NCI-H510A (cell line): Measurements from ENCODE around the gene SUPT6H.
A peak's percentile ranks its signal among the peaks of the same experiment; 100 is the strongest.

Experiments
- DNase-seq: peaks from one replicate; lab custom pipeline; 2025; lab: John Stamatoyannopoulos, UW

The SUPT6H gene

DNA sequence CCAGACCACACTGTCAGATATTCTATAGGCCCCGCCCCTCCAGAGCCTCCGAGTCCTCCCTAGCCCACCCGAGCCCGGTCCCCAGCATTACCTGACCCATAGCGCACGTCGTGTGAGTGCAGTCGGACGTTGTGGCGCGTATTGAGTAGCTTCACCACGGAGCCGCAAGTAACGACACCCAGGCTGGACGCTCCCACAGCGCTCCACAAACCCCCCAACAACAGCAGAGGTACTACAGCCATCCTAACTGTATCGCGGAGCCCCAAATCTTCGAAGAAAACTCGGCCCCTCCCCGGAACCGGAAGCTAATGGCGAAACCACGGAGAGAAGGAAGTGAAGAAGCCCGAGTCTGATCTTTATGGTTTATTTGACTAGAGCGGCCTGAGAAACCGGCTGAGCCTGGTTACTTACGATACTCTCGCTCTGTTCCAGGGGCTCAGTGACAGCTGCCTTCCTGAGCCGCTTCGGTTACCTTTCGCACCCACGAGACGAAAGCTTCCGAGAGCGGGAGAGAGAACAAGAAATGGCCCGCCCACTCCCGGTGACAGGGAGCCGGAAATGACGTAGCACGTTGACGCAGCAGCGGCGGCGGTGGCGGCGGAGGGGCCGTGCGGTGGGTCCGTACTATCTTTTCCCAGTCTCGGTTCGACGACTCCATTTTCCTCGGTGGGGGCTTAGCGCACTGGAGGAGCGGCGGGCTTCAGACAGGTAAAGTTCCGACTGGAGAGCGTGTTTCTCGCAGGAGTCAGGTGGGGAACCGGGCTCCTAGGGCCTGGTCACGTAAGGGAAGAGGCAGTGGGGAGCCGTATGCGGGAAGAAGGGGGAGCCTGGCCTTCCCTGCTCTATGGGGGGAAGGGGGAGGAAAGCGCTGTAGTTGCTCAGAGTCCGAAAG lies at the start of gene SUPT6H, which contains the start of gene SDF2:
Gene SUPT6H, plus strand, starts transcription at position 571 of the 892 bp plus-strand sequence. CDS start 11,197 bp downstream, outside the sequence.
Gene SDF2, minus strand, starts transcription at position 272 of the 892 bp plus-strand sequence. Its CDS starts 30 bp downstream, at position 242.
- peak; percentile 82 for DNase-seq

DNA sequence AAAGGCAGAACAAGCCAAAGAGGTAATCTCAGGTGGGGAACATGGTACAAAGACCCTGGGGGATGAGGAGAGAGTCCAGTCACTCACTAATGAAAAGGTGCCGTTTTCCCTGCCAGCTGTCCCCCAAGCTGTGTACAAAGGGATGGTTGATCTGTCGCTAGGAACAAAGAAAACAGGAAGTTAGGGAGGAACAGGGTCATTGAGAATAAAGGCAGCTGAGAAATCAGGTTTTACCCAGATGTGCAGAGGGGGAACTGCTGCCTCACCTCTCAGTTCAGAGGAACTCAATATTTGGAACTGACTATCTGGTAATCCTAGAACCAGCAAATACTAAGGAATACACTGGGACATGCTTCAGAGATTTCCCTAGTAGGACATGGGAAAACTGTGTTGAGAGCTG lies 49.5 kb upstream of the SUPT6H start:
- DNase-seq = no peak

DNA sequence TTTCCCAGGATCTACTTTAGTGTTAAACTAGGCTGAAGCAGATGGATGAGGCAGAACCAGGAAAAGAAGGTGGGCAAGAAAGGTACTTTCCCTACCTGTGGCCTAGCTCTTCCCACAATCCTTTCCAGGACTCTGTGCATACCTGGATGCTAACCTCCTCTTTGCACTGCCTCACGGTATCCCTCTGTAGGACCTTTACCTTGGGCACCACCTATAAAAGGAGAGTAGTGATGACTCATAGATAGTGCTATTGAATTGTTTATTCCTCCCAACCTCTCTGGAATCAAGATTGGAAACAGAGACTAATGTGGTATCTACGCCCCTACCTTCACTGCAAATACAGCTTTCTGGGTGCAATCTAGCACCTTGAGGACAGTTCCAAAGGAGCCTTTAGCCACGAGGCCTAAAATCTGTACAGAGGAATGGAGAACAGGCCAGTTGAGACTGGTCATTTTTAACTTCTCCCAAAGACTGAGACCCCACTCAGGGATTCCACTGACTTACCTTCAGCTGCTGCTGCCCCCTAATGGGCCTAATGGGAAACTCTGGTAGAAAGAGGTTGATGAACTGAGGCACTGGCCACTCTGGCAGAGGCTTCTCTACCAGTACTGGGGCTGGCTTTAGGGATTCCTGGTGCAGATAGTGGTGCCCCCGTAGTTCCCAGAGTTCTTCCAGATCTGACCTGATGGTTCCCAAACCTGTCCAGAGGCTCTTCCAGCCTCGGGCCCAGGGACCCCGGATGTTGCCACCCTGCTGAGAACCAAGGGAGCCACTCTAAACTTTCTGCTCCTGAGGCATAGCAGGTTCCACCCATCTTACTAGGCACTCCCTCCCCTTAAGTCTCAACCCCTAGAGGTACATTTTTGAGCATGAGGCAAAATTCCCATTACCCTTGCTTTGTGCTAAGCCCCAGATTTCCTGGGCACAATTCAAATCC lies 48.8 kb upstream of the SUPT6H start:
- DNase-seq = no peak

DNA sequence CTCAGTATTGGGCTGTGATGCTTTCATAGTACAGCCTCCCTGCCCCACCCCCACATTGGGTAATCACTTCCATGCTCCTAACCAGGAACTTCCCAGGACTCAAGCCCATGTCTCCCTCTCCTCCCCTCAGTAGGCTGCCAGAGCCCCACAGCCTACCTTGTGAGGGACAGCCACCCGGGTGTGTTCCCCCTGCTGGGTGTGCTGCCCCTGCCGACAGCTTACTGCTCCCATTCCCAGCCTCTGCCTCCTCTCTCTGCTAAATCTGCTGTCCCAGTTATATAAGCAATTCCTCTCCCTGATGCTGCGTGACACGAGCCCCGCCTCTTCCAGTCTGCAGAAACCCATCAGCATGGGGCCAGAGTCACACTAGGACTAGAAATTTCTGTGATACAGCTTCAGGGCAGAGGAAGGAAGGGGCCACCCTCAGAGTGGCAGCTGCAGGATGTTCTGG lies 48.0 kb upstream of the SUPT6H start, which contains the start of gene RSKR:
Gene RSKR, minus strand, starts transcription at position 255 of the 451 bp plus-strand sequence. Its CDS starts 24 bp downstream, at position 231.
- no peak for DNase-seq

DNA sequence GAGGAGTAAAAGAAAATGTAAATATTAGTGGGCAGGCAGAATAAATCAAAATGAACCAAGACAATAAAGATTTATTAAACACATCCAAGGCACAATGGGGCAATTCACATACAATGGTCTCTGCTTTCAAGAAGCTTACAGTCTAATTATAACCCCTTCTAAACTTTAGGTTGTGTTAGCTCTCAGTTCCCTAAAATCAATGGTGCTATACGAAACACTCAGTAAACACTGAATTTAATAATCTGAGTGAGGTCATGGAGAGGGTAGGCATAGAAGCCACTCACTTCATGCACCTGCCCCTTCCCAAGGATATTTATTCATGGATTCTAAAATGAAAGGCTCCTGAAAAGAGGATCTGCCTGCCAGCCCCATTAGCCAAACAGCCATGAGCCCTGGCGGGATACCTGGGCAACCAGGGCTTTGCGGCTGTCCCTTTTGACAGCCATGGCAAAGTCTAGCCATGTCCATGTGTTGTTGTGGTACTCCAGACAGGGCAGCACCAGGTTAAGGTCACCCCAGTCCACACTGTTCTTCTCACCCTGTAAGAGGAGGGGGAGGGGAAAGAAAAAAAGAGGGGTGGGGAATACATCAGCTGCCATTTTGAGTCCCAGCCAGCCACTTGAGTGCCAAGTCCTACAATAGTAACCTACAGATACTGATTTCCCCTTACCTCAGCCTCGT lies 46.6 kb upstream of the SUPT6H start:
- no peak for DNase-seq

DNA sequence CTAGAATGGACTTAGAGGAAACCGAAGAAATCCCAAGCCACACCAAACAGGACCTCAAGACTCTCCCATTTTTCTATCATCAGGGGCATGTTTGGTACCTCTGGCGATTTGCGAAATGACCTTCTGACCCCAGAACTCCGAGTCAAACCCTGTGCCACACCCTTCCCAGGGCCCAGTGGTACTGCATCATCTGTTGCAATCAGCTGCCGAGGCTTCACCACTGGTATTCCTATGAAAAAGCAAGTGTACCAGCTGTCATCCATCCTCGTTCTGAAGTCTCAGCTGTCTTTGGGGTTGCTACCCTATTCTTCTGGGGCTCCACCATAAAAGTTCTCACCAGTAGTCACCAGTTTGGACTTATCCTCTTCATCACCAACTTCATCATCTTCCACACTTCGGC lies 45.7 kb upstream of the SUPT6H start:
- DNase-seq = no peak

DNA sequence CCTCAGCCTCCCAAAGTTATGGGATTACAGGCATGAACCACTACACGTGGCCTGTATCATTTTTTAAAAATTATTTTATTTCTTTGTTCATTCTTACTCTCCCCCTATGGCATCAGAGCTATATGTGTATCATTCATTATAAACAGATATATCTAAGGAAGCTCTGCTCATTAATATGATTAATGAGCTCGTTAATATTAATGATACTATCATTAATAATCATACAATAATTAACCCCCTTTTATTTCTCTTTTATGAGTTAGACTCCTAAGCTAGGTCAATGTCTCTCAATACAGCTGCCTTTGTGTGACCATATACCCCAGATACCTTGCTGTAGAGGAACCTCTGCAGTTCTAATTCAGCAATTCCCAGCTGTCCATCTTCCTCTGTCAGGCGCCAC lies 43.5 kb upstream of the SUPT6H start:
- DNase-seq = no peak

DNA sequence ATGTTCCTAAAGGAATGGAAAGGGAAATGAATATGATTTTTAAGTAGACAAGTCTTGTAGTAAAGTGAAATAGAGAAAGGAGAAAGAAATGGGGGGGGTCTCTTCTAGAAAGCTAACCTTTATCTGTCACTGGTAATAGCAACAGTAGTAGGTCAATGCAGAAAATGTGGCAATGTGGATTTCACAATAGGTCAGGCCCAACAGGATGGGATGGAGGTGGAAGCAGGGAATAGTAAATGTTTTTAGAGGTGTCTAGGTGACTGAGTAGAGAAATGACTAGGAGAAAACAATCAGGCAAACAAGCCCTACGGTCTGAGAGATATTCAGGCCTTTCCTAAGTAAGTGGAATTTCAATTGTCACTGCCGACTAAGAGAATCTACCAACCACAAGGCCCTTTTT lies 42.0 kb upstream of the SUPT6H start:
- no peak for DNase-seq

DNA sequence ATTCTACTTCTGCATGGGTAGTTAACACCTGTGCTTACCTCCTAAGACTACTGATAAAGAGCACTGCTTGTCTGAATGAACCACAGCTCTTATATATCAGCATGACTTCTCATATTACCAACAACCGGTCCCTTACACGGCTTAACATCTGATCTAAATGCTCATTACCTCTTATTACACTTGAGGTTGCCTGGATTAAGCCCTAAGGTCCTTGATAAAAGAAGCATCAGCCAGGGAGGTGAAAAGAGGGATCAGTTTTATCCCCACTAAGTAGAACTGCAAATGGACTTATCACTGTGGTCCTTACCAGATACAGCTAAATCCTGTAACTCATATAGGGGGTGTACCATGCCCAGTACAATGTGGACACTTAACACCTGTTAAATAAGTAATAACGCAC lies 39.8 kb upstream of the SUPT6H start:
- no peak for DNase-seq

DNA sequence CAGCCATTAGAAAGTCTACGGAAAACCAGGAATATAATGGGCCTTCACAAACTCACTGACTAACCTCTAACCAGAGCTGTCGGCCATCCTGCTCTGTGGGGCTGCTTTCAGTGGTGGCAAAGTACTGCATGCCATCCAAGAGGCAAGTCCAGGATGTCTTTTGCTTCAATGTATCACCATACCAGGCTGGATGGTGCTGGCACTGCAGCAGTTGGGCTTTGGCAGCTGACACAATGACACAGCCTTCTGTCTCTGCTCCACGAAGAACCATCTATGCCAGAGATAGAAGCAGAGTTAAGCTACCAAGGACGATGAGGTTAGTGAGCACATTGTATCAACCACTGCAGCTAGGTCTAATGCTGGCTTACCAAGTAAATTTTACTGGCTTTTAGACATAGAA lies 38.3 kb upstream of the SUPT6H start:
- DNase-seq = no peak

DNA sequence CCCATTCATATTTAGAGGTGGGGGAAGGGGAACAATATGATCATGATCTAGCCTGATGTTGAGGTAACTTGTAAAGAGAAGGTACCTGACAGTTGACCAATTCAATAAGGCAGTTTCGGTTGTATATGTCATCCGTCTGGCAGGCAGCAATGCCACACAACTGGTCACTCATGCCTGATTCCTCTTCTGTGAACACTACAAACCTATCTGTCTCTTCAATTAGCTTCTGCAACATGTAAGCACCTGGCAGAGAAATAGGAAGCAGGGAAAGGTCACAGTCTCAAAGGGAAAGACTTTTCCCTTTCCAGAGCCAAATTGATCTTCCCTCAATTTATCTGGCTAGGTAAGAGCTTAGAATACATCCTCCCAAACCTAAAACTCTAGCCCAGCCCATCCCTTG lies 37.9 kb upstream of the SUPT6H start:
- no peak for DNase-seq

DNA sequence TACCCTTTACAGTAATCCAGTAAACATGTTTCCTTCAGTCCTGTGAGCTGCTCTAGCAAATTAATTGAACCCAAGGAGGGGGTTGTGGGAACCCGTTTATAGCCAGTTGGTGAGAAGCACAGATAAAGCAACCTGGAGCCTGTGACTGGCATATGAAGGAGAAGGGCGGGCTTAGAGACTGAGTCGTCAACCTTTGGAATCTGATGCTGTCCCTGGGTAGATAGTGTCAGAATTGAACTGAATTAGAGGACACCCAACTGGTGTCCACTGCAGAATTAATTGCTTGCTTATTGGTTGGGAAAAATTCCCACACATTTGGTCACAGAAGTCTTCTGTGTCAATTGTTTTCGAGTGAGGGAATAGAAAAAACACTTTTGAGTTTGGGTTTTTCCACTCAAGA lies 35.2 kb upstream of the SUPT6H start:
- DNase-seq = no peak

DNA sequence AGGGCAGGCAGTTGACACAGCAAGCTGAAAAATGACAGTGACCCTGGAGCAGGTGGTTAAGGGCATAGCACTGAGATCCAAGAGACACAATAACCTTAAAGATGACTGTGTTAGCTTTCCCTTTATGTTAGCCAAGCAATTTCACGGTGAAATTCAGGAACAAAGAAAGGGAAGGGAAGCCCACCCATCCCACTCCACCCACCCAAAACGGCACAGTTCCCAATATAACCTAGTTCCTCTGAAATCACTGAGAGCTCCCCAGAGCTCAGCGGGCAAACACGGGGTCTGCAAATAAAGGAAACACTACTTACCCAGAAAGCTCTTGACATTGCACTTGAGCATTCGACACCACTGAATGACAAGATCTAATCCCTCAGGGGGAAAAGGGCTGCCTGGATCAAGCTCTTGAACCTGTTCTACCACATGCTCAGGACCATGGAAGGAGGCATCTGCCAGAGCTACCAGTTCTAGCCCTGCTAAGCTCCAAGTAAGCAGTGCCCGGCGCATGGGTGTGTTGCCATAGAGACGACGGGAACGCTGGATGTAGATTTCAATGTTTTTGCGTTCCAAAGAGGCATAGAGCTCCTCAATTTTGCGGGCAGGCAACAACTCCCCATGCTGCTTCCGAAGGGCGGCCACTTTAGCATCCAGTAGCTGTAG lies 27.7 kb upstream of the SUPT6H start:
- peak; percentile 62 for DNase-seq

DNA sequence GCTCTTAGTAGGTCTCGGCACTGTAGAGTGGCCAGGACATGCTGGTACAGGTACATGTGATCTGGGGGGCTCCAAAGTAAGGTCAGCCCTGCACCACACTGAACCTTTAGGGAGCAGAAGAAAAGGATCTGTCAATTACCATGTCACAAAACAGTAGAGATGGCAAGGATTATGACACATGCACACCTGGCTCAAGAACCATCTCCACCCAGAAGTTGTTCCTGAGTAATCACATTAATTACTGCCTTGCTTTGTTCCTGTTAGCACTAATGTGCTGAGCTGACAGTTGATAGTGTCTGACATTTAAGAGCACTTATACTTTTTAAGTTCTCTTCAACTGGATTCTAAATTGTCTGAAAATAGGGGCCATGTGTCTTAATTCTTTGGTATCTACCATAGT lies 26.5 kb upstream of the SUPT6H start:
- DNase-seq = no peak

DNA sequence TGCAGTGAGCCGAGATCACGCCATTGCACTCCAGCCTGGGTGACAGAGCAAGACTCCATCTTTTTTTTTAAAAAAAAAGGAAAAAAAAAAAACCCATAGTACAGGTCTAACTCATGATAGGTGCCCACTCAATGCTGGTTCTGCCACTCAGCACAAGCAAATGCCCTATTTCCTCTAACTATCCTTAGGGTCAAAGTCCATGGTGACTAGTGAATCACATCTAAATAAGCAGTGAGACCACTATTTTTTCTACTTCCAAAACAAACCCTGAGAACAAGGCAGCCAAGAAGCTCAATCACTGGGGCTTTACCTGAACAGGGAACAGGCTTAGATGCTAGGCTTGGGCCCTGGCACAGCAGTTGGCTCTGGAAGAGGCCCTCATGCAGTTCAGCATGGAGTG lies 20.4 kb upstream of the SUPT6H start:
- no peak for DNase-seq

DNA sequence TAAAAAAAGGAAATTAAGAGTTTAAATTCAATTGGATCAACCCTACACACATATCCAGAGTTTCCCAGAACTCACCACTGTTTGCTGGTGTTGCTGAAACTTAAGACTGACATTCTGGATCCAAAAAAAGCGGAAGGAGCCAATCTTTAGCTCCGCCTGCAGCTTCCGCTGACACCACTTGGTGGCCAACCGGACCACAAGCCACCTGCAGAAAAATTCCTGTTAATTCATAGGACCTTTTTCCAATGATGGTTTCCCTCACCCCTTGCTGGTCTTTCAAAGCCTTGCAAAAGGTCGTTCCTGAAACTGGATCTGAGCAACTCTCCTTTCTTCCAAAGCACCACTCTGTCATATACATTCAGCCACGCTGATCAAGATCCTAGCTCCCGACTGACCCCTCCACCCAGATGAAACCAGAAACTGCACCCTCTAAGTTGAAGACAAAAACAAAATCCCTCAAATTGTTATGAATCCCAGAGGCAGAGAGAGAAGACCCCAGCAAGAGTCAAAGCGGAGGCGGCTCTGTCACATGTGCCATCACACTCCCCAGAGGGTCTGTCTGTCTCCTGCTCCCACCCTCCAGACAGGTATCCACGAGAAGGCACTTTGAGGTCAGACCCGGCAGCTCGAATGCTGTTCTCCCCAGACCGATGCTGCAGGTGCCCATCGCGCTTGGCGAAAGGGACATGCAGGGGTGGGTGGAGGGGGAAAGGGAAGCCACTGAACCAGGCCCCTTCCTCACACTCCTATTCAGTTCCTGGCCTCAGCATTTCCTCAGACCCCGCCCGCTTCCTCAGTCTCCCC lies 17.8 kb upstream of the SUPT6H start:
- DNase-seq = peak; percentile 19

DNA sequence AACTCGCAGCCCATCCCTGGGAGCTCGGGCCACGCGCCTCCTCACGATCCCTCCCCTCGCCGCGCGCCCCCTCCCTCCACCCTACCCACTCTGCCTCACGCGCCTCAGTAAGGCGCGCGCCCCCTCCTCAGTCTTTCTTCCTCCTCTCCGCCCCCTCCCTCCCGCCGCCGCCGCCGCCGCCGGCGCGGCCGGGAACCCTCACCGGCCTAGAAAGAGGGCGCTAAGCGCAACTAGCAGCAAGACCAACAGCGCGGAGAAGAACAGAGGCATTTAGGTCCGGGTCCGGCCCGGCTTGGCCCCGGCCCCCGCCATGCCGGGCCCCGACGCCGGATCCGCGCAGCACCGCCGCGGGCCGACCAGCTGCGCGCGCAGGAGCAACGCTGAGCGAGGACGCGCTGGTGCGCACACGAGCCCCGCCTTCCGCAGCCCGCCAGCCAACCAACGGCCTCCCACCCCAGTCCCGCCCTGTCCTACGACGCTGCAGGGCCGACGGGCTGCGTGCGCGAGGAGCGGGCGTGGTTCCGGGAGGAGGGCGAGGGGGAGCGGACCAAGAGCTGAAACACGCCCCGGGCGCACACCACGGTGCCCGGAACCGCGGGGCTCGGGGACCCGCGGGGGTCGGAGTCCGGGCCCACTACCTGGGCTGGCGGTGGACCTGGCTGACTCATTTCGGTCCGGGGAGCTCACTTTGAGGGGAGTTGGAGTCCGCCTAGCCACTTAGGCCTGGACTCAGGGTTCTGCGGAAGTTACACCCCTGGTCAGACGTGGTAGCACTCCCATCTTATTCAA lies 17.0 kb upstream of the SUPT6H start, which contains the start of gene BLTP2:
Gene BLTP2, minus strand, starts transcription at position 372 of the 789 bp plus-strand sequence. Its CDS starts 102 bp downstream, at position 270.
- DNase-seq = peak; percentile 90

DNA sequence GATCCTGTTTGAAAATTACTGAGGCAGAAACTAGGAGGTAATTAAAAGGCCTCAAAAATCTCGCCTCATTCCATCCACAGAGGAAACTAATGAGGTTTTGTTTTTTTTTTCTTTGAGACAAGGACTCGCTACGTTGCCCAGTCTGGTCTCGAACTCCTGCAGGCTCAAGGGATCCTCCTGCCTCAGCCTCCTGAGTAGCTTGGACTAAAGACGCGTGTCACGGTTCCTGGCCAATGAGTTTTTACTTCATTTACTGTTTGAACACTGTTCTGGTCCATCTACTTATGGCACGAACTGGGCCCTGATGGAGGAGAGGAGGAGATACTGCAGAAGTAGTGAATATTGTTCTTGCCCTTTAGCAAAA lies 16.4 kb upstream of the SUPT6H start:
- DNase-seq = no peak

DNA sequence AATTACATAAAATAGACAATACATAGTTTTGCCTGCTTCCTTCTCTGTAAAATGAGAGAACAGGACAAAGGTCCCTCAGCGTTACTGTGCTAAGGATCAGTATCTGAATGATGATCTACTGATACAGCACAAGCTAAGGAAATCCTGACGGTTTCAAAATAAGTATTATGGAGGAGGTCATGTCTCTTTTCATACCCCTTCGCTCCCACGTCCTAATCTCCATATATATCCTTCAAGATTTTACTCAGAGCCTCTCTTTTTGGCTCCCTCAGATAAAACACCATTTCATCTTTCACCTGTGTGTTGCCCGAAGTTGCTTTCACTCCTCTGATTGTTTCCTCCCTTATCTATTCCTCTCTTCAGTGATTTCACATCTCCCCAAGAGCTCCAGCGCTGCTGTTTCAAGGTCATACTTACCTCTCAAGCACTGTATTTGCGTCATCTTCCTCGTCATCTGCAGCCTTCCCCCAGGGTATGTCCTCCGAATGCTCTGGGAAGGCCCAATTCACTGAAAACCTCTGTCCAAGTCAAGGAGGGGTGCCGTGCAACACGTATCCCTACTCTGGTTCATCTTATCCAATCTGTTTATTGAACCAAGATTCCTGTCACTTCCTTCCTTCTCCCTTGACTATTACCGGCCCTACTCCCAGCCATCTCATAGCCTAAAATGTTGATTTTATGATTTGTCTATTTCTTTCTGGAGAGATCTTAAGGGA lies 15.8 kb upstream of the SUPT6H start:
- no peak for DNase-seq
